ENCODE results near the gene SNED1. TPM values are rescaled to one million over a fixed set of nuclear protein-coding genes. Genes with fewer than 3 reads are reported as not detected.

Gene SNED1
- polyA plus RNA-seq, 2 donors: 3.3 to 3.6 TPM

DNA sequence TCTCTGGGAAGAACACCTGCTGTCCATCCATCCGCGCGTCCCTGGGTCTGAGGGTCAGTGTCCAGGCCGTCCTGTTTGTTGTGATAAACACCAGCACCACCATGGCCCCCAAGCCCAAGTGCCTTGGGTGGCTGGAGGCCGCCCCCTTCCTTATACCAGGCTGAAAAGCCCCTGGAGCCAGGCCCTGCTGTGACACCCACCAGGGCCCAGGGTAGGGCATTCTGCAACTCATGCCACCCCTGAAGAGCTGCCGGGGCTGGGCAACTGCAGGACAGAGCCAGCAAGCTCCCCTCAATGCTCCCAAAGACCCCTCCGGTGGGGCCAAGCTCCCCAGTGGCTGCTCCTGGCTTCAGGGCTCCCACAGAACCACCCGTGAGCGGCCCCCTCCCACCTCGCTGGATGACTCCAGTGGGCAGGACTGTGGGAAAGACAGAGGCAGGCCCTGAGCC lies 31.9 kb upstream of the SNED1 start:
- H3K9me3 ChIP-seq (ENCODE audit: control insufficient read depth in 2 of 2, insufficient read depth in 1 of 2, low read depth in 1 of 2, low read length in 1 of 2): no peaks in the 10 kb centered on the region
- peaks cover 0 to 2% of the 10 kb centered on the region in 2 donors for H3K4me1 ChIP-seq (ENCODE audit: control insufficient read depth in 2 of 2, insufficient read depth in 2 of 2, low read length in 1 of 2)
- H3K27ac ChIP-seq (ENCODE audit: low read depth in 2 of 2, low read length in 1 of 2): no peak overlapping the region
- WGBS, 2 donors: 90 to 94% methylated on average over 10 of the region's 10 CpGs
- no peaks in the 10 kb centered on the region for H3K36me3 ChIP-seq (ENCODE audit: control insufficient read depth in 2 of 2, insufficient read depth in 2 of 2, low read length in 1 of 2)
- H3K27me3 ChIP-seq (ENCODE audit: control insufficient read depth in 1 of 2, insufficient read depth in 2 of 2, low read length in 2 of 2): no peaks in the 10 kb centered on the region
- H3K4me3 ChIP-seq (ENCODE audit: low read depth in 1 of 2, low read length in 2 of 2): no peak overlapping the region

DNA sequence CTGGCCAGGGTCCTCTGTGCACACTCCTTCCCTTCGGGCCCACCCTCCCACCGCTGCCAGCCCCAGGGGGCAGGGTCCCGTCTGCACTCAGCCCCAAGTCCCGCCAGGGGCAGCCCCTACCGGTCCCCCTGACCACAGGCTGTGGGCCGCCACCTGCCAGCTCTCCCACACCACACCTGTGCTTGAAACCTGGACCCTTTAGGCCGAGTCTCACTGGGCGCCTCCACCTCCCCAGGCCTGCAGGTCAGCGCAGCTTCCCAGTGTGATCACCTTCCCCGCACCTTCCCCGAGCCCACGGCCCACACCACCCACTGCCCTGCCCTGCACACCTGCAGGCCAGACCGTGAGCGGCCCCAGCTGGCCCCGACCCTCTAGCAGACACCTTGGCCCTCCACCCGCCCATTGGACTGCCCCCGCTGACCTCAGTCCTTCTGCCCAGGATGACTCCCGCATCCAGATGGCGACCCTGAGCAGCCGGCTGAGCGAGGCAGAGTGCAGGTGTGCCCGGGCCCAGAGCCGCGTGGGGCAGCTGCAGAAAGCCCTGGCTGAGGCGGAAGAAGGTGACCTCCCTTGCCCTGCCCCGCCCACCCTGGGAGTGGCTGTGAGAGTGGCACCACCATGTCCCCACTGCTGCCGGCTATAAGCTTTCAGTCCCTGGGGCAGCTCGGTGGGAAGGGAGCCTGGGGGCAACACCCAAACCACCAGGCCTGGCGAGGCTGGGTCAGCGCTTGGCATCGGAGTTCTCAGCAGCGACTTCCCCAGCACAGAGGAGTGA lies 31.3 kb upstream of the SNED1 start:
- Histone ChIP-seq H3K4me3 (ENCODE audit: low read depth in 1 of 2, low read length in 2 of 2) (no peak overlapping the region), H3K4me1 (ENCODE audit: control insufficient read depth in 2 of 2, insufficient read depth in 2 of 2, low read length in 1 of 2) (peaks cover 0 to 2% of the 10 kb centered on the region in 2 donors), H3K27ac (ENCODE audit: low read depth in 2 of 2, low read length in 1 of 2) (no peak overlapping the region), H3K36me3 (ENCODE audit: control insufficient read depth in 2 of 2, insufficient read depth in 2 of 2, low read length in 1 of 2) (no peaks in the 10 kb centered on the region), H3K27me3 (ENCODE audit: control insufficient read depth in 1 of 2, insufficient read depth in 2 of 2, low read length in 2 of 2) (no peaks in the 10 kb centered on the region), H3K9me3 (ENCODE audit: control insufficient read depth in 2 of 2, insufficient read depth in 1 of 2, low read depth in 1 of 2, low read length in 1 of 2) (no peaks in the 10 kb centered on the region)
- 79 to 83% methylated on average over 32 of the region's 32 CpGs for WGBS, 2 donors

DNA sequence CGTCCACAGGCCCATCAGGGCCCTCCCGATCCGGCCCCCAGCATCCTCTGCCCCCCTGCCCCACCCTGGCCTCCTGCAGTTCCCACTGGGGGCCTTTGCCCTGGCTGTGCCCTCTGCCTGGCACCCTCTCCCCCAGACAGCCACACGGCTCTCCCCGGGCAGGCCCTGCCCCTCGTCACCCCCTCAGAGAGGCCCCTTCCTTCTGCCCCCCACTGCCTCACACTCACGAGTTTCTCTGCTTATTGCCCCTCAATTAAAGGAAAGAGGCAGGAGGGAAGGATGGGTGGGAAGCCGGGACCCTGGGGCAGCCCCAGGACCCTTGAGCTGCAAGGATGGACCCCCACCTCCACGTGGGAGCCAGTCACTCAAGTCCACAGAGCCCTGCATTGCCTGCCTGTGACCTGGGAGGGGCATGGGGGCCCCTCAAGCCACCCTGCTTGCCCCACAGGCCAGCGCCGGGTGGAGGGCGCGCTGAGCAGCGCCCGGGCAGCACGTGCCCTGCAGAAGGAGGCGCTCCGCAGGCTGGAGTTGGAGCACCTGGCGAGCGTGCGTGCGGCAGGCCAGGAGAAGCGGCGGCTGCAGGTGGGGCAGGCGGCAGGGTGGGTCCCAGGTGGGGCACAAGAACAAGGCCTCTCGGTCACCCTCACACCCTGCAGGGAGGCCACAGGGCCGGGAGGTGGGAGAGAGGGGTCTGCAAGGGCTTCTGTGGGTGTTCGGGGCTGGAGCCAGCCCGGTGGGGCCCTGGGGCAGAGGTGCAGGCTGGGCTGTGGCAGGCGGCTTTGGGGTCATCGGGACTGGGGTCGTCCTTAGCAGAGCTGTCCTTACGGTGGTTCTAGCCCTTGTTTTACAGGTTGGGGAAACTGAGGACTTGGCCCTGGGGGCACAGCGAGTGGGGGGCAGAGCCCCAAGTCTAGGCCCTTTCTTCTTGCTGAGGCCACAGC lies 30.5 kb upstream of the SNED1 start:
- no peaks in the 10 kb centered on the region for H3K9me3 ChIP-seq (ENCODE audit: control insufficient read depth in 2 of 2, insufficient read depth in 1 of 2, low read depth in 1 of 2, low read length in 1 of 2)
- 91 to 94% methylated on average over 34 of the region's 34 CpGs for WGBS, 2 donors
- no peaks in the 10 kb centered on the region for H3K36me3 ChIP-seq (ENCODE audit: control insufficient read depth in 2 of 2, insufficient read depth in 2 of 2, low read length in 1 of 2)
- peaks cover 2% of the 10 kb centered on the region in 2 donors for H3K4me1 ChIP-seq (ENCODE audit: control insufficient read depth in 2 of 2, insufficient read depth in 2 of 2, low read length in 1 of 2)
- H3K27me3 ChIP-seq (ENCODE audit: control insufficient read depth in 1 of 2, insufficient read depth in 2 of 2, low read length in 2 of 2): no peaks in the 10 kb centered on the region
- no peak overlapping the region for H3K4me3 ChIP-seq (ENCODE audit: low read depth in 1 of 2, low read length in 2 of 2)
- H3K27ac ChIP-seq (ENCODE audit: low read depth in 2 of 2, low read length in 1 of 2): no peak overlapping the region

- H3K9me3 ChIP-seq (ENCODE audit: control insufficient read depth in 2 of 2, insufficient read depth in 1 of 2, low read depth in 1 of 2, low read length in 1 of 2): no peaks in the 10 kb centered on the region
- 80 to 83% methylated on average over 15 of the region's 15 CpGs for WGBS, 2 donors
- no peaks in the 10 kb centered on the region for H3K36me3 ChIP-seq (ENCODE audit: control insufficient read depth in 2 of 2, insufficient read depth in 2 of 2, low read length in 1 of 2)
- H3K27me3 ChIP-seq (ENCODE audit: control insufficient read depth in 1 of 2, insufficient read depth in 2 of 2, low read length in 2 of 2): no peaks in the 10 kb centered on the region
- no peak overlapping the region for H3K27ac ChIP-seq (ENCODE audit: low read depth in 2 of 2, low read length in 1 of 2)
- H3K4me1 ChIP-seq (ENCODE audit: control insufficient read depth in 2 of 2, insufficient read depth in 2 of 2, low read length in 1 of 2): peaks cover 2 to 4% of the 10 kb centered on the region in 2 donors
- H3K4me3 ChIP-seq (ENCODE audit: low read depth in 1 of 2, low read length in 2 of 2): no peak overlapping the region
Observed at GRCh38 chr2:240968731-240969624, 29.4 kb upstream of the SNED1 start.

GRCh38 chr2:240970104-240970503 lies 28.3 kb upstream of the SNED1 start:
- Histone ChIP-seq H3K27ac (ENCODE audit: low read depth in 2 of 2, low read length in 1 of 2) (no peak overlapping the region), H3K4me3 (ENCODE audit: low read depth in 1 of 2, low read length in 2 of 2) (no peak overlapping the region), H3K36me3 (ENCODE audit: control insufficient read depth in 2 of 2, insufficient read depth in 2 of 2, low read length in 1 of 2) (no peaks in the 10 kb centered on the region), H3K4me1 (ENCODE audit: control insufficient read depth in 2 of 2, insufficient read depth in 2 of 2, low read length in 1 of 2) (peaks cover 2 to 4% of the 10 kb centered on the region in 2 donors), H3K27me3 (ENCODE audit: control insufficient read depth in 1 of 2, insufficient read depth in 2 of 2, low read length in 2 of 2) (no peaks in the 10 kb centered on the region), H3K9me3 (ENCODE audit: control insufficient read depth in 2 of 2, insufficient read depth in 1 of 2, low read depth in 1 of 2, low read length in 1 of 2) (no peaks in the 10 kb centered on the region)
- WGBS, 2 donors: 79 to 82% methylated on average over 3 of the region's 3 CpGs

GRCh38 chr2:240970816-240971215 lies 27.6 kb upstream of the SNED1 start:
- no peak overlapping the region for H3K4me3 ChIP-seq (ENCODE audit: low read depth in 1 of 2, low read length in 2 of 2)
- H3K27me3 ChIP-seq (ENCODE audit: control insufficient read depth in 1 of 2, insufficient read depth in 2 of 2, low read length in 2 of 2): no peaks in the 10 kb centered on the region
- no peak overlapping the region for H3K27ac ChIP-seq (ENCODE audit: low read depth in 2 of 2, low read length in 1 of 2)
- H3K4me1 ChIP-seq (ENCODE audit: control insufficient read depth in 2 of 2, insufficient read depth in 2 of 2, low read length in 1 of 2): peaks cover 2 to 4% of the 10 kb centered on the region in 2 donors
- WGBS, 2 donors: 86 to 93% methylated on average over 15 of the region's 15 CpGs
- no peaks in the 10 kb centered on the region for H3K36me3 ChIP-seq (ENCODE audit: control insufficient read depth in 2 of 2, insufficient read depth in 2 of 2, low read length in 1 of 2)
- H3K9me3 ChIP-seq (ENCODE audit: control insufficient read depth in 2 of 2, insufficient read depth in 1 of 2, low read depth in 1 of 2, low read length in 1 of 2): no peaks in the 10 kb centered on the region

- H3K4me3 ChIP-seq (ENCODE audit: low read depth in 1 of 2, low read length in 2 of 2): no peak overlapping the region
- H3K36me3 ChIP-seq (ENCODE audit: control insufficient read depth in 2 of 2, insufficient read depth in 2 of 2, low read length in 1 of 2): no peaks in the 10 kb centered on the region
- no peak overlapping the region for H3K27ac ChIP-seq (ENCODE audit: low read depth in 2 of 2, low read length in 1 of 2)
- H3K4me1 ChIP-seq (ENCODE audit: control insufficient read depth in 2 of 2, insufficient read depth in 2 of 2, low read length in 1 of 2): peaks cover 2 to 4% of the 10 kb centered on the region in 2 donors
- no peaks in the 10 kb centered on the region for H3K27me3 ChIP-seq (ENCODE audit: control insufficient read depth in 1 of 2, insufficient read depth in 2 of 2, low read length in 2 of 2)
- 69 to 77% methylated on average over 11 of the region's 11 CpGs for WGBS, 2 donors
- no peaks in the 10 kb centered on the region for H3K9me3 ChIP-seq (ENCODE audit: control insufficient read depth in 2 of 2, insufficient read depth in 1 of 2, low read depth in 1 of 2, low read length in 1 of 2)
Observed at GRCh38 chr2:240972201-240972600, 26.2 kb upstream of the SNED1 start.

- no peak overlapping the region for H3K4me3 ChIP-seq (ENCODE audit: low read depth in 1 of 2, low read length in 2 of 2)
Observed at GRCh38 chr2:240972636-240973521, 25.5 kb upstream of the SNED1 start.

More at GRCh38 chr2:240972636-240973521, 25.5 kb upstream of the SNED1 start:
- H3K27me3 ChIP-seq (ENCODE audit: control insufficient read depth in 1 of 2, insufficient read depth in 2 of 2, low read length in 2 of 2): no peaks in the 10 kb centered on the region
- peaks cover 2% of the 10 kb centered on the region in 2 donors for H3K4me1 ChIP-seq (ENCODE audit: control insufficient read depth in 2 of 2, insufficient read depth in 2 of 2, low read length in 1 of 2)
- H3K9me3 ChIP-seq (ENCODE audit: control insufficient read depth in 2 of 2, insufficient read depth in 1 of 2, low read depth in 1 of 2, low read length in 1 of 2): no peaks in the 10 kb centered on the region
- no peaks in the 10 kb centered on the region for H3K36me3 ChIP-seq (ENCODE audit: control insufficient read depth in 2 of 2, insufficient read depth in 2 of 2, low read length in 1 of 2)
- whole genome bisulfite sequencing, 2 donors: 30 to 41% methylated on average over 17 of the region's 17 CpGs
- H3K27ac ChIP-seq (ENCODE audit: low read depth in 2 of 2, low read length in 1 of 2): no peak overlapping the region
